Gastrocnemius medialis (tissue), 4 donors: ENCODE measurements around the gene CCNT1. TPM values are rescaled to one million over a fixed set of nuclear protein-coding genes. Genes with fewer than 3 reads are reported as not detected.

Experiments
- ATAC-seq, 2 donors: fragments of 150-250 bp; one replicate each; pipeline ENCODE4 v1.9.1; 2016
- DNase-seq, 2 donors: peaks; one replicate each; pipeline ENCODE4 v3.0.0-alpha.2; 2019
- H3K27ac ChIP-seq, 4 donors: fragments of 200-600 bp; sonication (generic); 1 replicate in 1 of 4; 2 replicates in 3 of 4; pipeline ENCODE4 v1.5.1; 2016 to 2018; ENCODE audit warnings: mild to moderate bottlenecking in 2 of 4, moderate library complexity in 1 of 4
- H3K27me3 ChIP-seq, 3 donors: fragments of 200-600 bp; sonication (generic) in 2 of 3; 1 replicate in 1 of 3; 2 replicates in 2 of 3; pipeline versions ENCODE4 v1.5.1 to v1.6.0; 2016 to 2019; ENCODE audit warnings: mild to moderate bottlenecking in 1 of 3, moderate library complexity in 1 of 3
- H3K36me3 ChIP-seq, 2 donors: fragments of 200-600 bp; sonication (generic) in 1 of 2; one replicate each; pipeline ENCODE4 v1.5.1; 2017 to 2018
- H3K4me1 ChIP-seq, 2 donors: fragments of 200-600 bp; sonication (generic) in 1 of 2; one replicate each; pipeline ENCODE4 v1.5.1; 2016 to 2017; ENCODE audit warnings: mild to moderate bottlenecking in 2 of 2
- H3K4me3 ChIP-seq, 4 donors: fragments of 200-600 bp; sonication (generic) in 3 of 4; 1 replicate in 1 of 4; 2 replicates in 3 of 4; pipeline ENCODE4 v1.5.1; 2016 to 2019; ENCODE audit warnings: mild to moderate bottlenecking in 2 of 4
- H3K9me3 ChIP-seq, 3 donors: fragments of 200-600 bp; sonication (generic) in 2 of 3; 1 replicate in 1 of 3; 2 replicates in 2 of 3; pipeline ENCODE4 v1.5.1; 2016 to 2019
- POLR2A ChIP-seq, 2 donors: fragments of 450-650 bp; IDR thresholded peaks; one replicate each; pipeline ENCODE4 v1.6.1; 2017; ENCODE audit warnings: antibody characterized with exemption in 2 of 2, mild to moderate bottlenecking in 2 of 2, moderate library complexity in 2 of 2
- in situ Hi-C, 4 donors: fragments of 200-750 bp; cut with MboI; loops; one replicate each; pipeline versions ENCODE4 v1.15.0 to v1.8.0; 2017; ENCODE audit warnings: low sequenced_read_pairs in 4 of 4
- intact Hi-C: fragments of 100-400 bp; cut with DNase I; formaldehyde crosslinking; loops from one replicate; pipeline ENCODE4 v1.15.1; 2023; ENCODE audit warnings: low total_unique reads
- total RNA-seq, 4 donors: library from RNA; depleted of rRNA; stranded (reverse); fragments of >200 nt; gene quantifications; one replicate each; pipeline versions ENCODE4 v1.1.0 to v1.2.3, GENCODE V29; 2016
- TF ChIP-seq, protein P1 (sequence below), 5 experiments: fragments of 450-650 bp in 3 of 5; fragments of 200-600 bp in 2 of 5; sonication (generic) in 2 of 5; IDR thresholded peaks in 4 of 5; conservative IDR thresholded peaks in 1 of 5; 1 replicate in 4 of 5; 2 replicates in 1 of 5; pipeline ENCODE4 v1.5.1; 2016 to 2019; ENCODE audit warnings: antibody characterized with exemption in 5 of 5, mild to moderate bottlenecking in 3 of 5, moderate library complexity in 3 of 5

CCNT1 gene
- total RNA-seq, 4 donors from 2014 or later = 18.0 to 21.4 (median 19.6) TPM

DNA sequence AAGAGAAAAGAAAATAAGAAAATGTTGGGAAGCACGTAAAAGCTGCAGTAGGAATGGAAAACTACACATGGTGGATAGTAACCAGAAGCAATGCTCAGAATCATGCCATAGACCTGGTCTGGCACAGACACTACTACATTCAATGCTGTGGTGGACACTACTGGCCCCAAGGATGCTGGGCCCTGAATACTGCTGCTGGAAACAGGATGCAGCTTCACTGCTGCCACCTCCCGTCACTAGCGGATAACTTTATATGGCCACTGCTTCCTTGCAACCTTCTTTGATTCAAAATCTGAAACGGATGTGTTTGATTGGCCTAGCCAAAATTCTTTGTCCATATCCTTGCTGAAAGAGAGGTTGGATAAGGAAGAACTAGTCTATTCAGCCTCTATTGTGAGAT lies 41.7 kb upstream of the CCNT1 start:
- intact Hi-C loops = no loop called here
- in situ Hi-C loops = no loop called here
- no peaks in the 10 kb centered on the region for H3K36me3 ChIP-seq
- no peaks in the 10 kb centered on the region for H3K27me3 ChIP-seq
- H3K9me3 ChIP-seq = no peaks in the 10 kb centered on the region
- ATAC-seq (no peak), DNase-seq (no peak)
- TF ChIP-seq POLR2A (IDR thresholded peaks at IDR 0.05) = no peak
- TF ChIP-seq, protein P1, sequence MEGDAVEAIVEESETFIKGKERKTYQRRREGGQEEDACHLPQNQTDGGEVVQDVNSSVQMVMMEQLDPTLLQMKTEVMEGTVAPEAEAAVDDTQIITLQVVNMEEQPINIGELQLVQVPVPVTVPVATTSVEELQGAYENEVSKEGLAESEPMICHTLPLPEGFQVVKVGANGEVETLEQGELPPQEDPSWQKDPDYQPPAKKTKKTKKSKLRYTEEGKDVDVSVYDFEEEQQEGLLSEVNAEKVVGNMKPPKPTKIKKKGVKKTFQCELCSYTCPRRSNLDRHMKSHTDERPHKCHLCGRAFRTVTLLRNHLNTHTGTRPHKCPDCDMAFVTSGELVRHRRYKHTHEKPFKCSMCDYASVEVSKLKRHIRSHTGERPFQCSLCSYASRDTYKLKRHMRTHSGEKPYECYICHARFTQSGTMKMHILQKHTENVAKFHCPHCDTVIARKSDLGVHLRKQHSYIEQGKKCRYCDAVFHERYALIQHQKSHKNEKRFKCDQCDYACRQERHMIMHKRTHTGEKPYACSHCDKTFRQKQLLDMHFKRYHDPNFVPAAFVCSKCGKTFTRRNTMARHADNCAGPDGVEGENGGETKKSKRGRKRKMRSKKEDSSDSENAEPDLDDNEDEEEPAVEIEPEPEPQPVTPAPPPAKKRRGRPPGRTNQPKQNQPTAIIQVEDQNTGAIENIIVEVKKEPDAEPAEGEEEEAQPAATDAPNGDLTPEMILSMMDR (IDR thresholded peaks at IDR 0.05 in 4 of 5, conservative IDR thresholded peaks at IDR 0.05 in 1 of 5) = no peak
- H3K27ac ChIP-seq = no peak overlapping the region
- H3K4me3 ChIP-seq = no peak overlapping the region
- H3K4me1 ChIP-seq = peaks cover 0 to 3% of the 10 kb centered on the region in 2 donors

DNA sequence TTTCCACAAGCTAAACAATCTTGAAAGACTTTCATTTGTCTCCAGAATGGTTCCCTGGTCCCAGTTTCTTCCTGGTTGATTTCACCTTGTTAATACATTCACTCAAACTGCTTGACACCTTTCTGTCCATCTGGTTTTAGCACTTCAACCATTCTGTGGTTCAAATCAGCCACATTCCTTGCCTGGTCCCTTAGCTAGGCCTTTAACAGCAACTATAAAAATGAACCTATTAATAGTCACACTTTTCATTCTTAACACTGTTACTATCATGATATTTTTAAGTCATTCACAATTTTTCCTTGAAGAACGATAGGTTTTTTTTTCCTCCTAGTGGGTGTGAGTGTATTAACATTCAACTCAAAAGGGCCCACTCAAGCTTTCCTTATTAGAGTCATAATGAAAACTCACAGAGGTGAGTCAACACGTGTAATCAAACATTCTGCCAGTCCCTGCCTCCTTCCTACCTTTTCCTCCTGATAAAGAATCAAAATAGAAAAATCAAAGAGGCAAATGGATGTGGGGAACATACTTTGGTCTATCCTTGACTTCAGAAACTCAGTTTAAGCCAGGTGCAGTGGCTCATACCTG lies 34.4 kb upstream of the CCNT1 start:
- in situ Hi-C loops = loop anchor here in 3 of 4 donors (5.0 kb wide), 1 partner anchor 46 kb away; no protein-coding TSS in a partner anchor
- no peak for DNase-seq
- H3K27ac ChIP-seq = no peak overlapping the region
- no peak for ATAC-seq
- H3K4me3 ChIP-seq = no peak overlapping the region
- H3K27me3 ChIP-seq = no peaks in the 10 kb centered on the region
- H3K4me1 ChIP-seq = peaks cover 0 to 3% of the 10 kb centered on the region in 2 donors
- no peak for TF ChIP-seq POLR2A (IDR thresholded peaks at IDR 0.05)
- TF ChIP-seq, protein P1 (IDR thresholded peaks at IDR 0.05 in 4 of 5, conservative IDR thresholded peaks at IDR 0.05 in 1 of 5) = no peak
- intact Hi-C loops = no loop called here
- H3K9me3 ChIP-seq = no peaks in the 10 kb centered on the region
- no peaks in the 10 kb centered on the region for H3K36me3 ChIP-seq

DNA sequence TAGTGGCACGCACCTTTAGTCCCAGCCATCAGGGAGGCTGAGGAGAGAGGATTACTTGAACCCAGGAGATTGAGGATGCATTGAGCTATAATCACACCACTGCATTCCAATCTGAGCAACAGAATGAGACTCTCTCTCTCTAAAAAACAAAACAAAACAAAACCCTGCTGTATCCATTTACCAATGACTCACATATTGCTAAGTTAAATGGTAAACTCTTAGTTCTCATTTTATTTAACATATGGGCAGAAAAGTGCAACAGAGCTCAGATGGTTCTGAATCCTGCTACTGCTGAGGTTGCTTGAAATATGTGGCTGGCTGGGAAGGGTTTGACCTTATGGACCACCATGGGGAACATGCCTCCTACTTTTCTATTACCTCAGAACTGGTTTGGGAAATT lies 33.7 kb upstream of the CCNT1 start:
- in situ Hi-C loops = loop anchor here in 3 of 4 donors (5.0 kb wide), 1 partner anchor 47 kb away; no protein-coding TSS in a partner anchor
- Histone ChIP-seq H3K36me3 (no peaks in the 10 kb centered on the region), H3K4me1 (peaks cover 0 to 3% of the 10 kb centered on the region in 2 donors), H3K4me3 (no peak overlapping the region), H3K27ac (no peak overlapping the region), H3K9me3 (no peaks in the 10 kb centered on the region), H3K27me3 (no peaks in the 10 kb centered on the region)
- intact Hi-C loops = no loop called here
- DNase-seq (no peak), ATAC-seq (no peak)
- no peak for TF ChIP-seq POLR2A (IDR thresholded peaks at IDR 0.05)
- TF ChIP-seq, protein P1 (IDR thresholded peaks at IDR 0.05 in 4 of 5, conservative IDR thresholded peaks at IDR 0.05 in 1 of 5) = no peak

DNA sequence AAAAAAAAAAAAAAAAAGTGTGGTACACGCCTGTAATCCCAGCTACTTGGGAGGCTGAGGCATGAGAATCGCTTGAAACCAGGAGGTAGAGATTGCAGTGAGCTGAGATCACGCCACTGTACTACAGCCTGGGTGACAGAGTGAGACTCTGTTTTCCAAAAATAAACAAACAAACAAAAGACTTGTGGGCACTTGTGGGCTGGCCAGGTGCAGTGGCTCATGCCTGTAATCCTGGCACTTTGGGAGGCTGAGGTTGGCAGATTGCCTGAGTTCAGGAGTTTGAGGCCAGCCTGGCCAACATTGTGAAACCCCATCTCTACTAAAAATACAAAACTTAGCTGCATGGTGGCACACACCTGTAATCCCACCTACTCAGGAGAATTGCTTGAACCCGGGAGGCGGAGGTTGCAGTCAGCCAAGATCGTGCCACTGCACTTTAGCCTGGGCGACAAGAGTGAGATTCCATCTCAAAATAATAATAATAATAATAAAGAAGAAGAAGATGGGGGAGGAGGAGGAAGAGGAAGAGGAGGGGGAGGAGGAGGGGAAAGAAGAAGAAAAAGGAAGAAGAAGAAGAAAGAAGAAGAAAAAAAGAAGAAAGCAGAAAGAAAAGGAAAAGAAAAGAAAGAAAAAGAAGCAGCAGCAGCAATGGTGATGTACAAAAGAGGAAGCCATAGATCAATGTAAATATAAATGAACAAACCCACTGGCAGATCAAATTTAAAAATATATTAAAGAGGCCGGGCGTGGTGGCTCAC lies 27.9 kb upstream of the CCNT1 start:
- intact Hi-C loops (no loop called here), in situ Hi-C loops (no loop called here)
- Histone ChIP-seq H3K9me3 (no peaks in the 10 kb centered on the region), H3K27me3 (peaks cover 0 to under 1% (median 0%) of the 10 kb centered on the region in 3 donors), H3K36me3 (no peaks in the 10 kb centered on the region), H3K4me1 (no peaks in the 10 kb centered on the region), H3K27ac (no peak overlapping the region), H3K4me3 (no peak overlapping the region)
- no peak for TF ChIP-seq POLR2A (IDR thresholded peaks at IDR 0.05)
- TF ChIP-seq, protein P1 (IDR thresholded peaks at IDR 0.05 in 4 of 5, conservative IDR thresholded peaks at IDR 0.05 in 1 of 5) = no peak
- DNase-seq = peak in 1 of 2 donors; percentile 20
- peak in 1 of 2 donors; percentile 30 for ATAC-seq
